Activated T-cell treated with anti-CD3 and anti-CD28 coated beads, Interleukin-2, amount 50 U/mL, for 4 hours (primary cell): ENCODE results near the gene TMA7. TPM values are rescaled to one million over a fixed set of nuclear protein-coding genes. Genes with fewer than 3 reads are reported as not detected.
"Not testable (repeated sequence)": the region's sequence is repeated elsewhere in the genome, so short reads cannot be mapped to it uniquely, and the experiment has no call there.

Source experiments
- ATAC-seq, 2 donors: fragments of 200-7000 bp; cut with Tn5 transposase; one replicate each; pipeline ENCODE4 v1.10.0; 2021
- DNase-seq: peaks from one replicate; pipeline ENCODE4 v3.0.0-alpha.2; 2020
- H3K27me3 Mint-ChIP-seq: one replicate; pipeline ENCODE4 v1.8.0; 2021; ENCODE audit warnings: low read depth, mixed read lengths
- H3K36me3 Mint-ChIP-seq: one replicate; pipeline ENCODE4 v1.8.0; 2022; ENCODE audit warnings: mixed read lengths; ENCODE audit not compliant: insufficient read depth
- H3K4me1 Mint-ChIP-seq: one replicate; pipeline ENCODE4 v1.8.0; 2021; ENCODE audit warnings: low read depth, mixed read lengths
- H3K4me3 Mint-ChIP-seq: one replicate; pipeline ENCODE4 v1.8.0; 2021; ENCODE audit warnings: mild to moderate bottlenecking, moderate library complexity, mixed read lengths
- H3K9me3 Mint-ChIP-seq: one replicate; pipeline ENCODE4 v1.8.0; 2021; ENCODE audit warnings: mixed read lengths
- total RNA-seq, 3 donors: library from RNA; stranded (reverse); gene quantifications; one replicate each; pipeline ENCODE4 v1.2.1, GENCODE V29; 2021

Gene TMA7
- total RNA-seq, 3 donors from 2014 or later = 306 to 337 (median 326) TPM

- Mint-ChIP-seq H3K36me3 (peaks cover 20% of the 10 kb centered on the region), H3K27me3 (no peaks in the 10 kb centered on the region), H3K4me3 (no peak overlapping the region), H3K9me3 (no peaks in the 10 kb centered on the region), H3K4me1 (peaks cover 5% of the 10 kb centered on the region)
- no peak for DNase-seq
- ATAC-seq = no peak
Observed at GRCh38 chr3:48459331-48459730, 19.3 kb downstream of the TMA7 start.

GRCh38 chr3:48459773-48460516, 19.9 kb downstream of the TMA7 start:
- peaks cover 15% of the 10 kb centered on the region for H3K36me3 Mint-ChIP-seq
- H3K4me3 Mint-ChIP-seq = no peak overlapping the region
- ATAC-seq (no peak), DNase-seq (no peak)
- H3K4me1 Mint-ChIP-seq = peaks cover 5% of the 10 kb centered on the region
- no peaks in the 10 kb centered on the region for H3K9me3 Mint-ChIP-seq
- H3K27me3 Mint-ChIP-seq = no peaks in the 10 kb centered on the region

GRCh38 chr3:48460517-48460902, 20.5 kb downstream of the TMA7 start:
- no peaks in the 10 kb centered on the region for H3K9me3 Mint-ChIP-seq

GRCh38 chr3:48461767-48462166, 21.7 kb downstream of the TMA7 start:
- H3K27me3 Mint-ChIP-seq, ATAC-seq, DNase-seq, H3K4me3 Mint-ChIP-seq, H3K9me3 Mint-ChIP-seq: not testable (repeated sequence)
- H3K36me3 Mint-ChIP-seq = peaks cover 13% of the 10 kb centered on the region
- peaks cover 15% of the 10 kb centered on the region for H3K4me1 Mint-ChIP-seq

More at GRCh38 chr3:48460517-48460902, 20.5 kb downstream of the TMA7 start:
- Mint-ChIP-seq H3K4me3 (no peak overlapping the region), H3K36me3 (peaks cover 11% of the 10 kb centered on the region), H3K4me1 (peaks cover 9% of the 10 kb centered on the region), H3K27me3 (no peaks in the 10 kb centered on the region)
- DNase-seq (no peak), ATAC-seq (no peak)

- Mint-ChIP-seq H3K4me1 (peaks cover 33% of the 10 kb centered on the region), H3K27me3 (no peaks in the 10 kb centered on the region), H3K9me3 (no peaks in the 10 kb centered on the region), H3K4me3 (no peak overlapping the region), H3K36me3 (peaks cover 23% of the 10 kb centered on the region)
- ATAC-seq (no peak), DNase-seq (no peak)
Observed at GRCh38 chr3:48463703-48464102, 23.6 kb downstream of the TMA7 start.

- peaks cover 44% of the 10 kb centered on the region for H3K4me1 Mint-ChIP-seq
- H3K27me3 Mint-ChIP-seq = no peaks in the 10 kb centered on the region
- ATAC-seq (no peak), DNase-seq (no peak)
- peaks cover 27% of the 10 kb centered on the region for H3K36me3 Mint-ChIP-seq
- H3K4me3 Mint-ChIP-seq = peak overlapping the region; percentile 92
- H3K9me3 Mint-ChIP-seq = no peaks in the 10 kb centered on the region
Observed at GRCh38 chr3:48464713-48465221, 24.7 kb downstream of the TMA7 start.

GRCh38 chr3:48465237-48465530, 25.1 kb downstream of the TMA7 start:
- Mint-ChIP-seq H3K9me3 (no peaks in the 10 kb centered on the region), H3K4me1 (peaks cover 48% of the 10 kb centered on the region), H3K36me3 (peaks cover 26% of the 10 kb centered on the region), H3K27me3 (no peaks in the 10 kb centered on the region), H3K4me3 (peak overlapping the region; percentile 92)
- DNase-seq (no peak), ATAC-seq (no peak)

- Mint-ChIP-seq H3K4me1 (peaks cover 50% of the 10 kb centered on the region), H3K27me3 (no peaks in the 10 kb centered on the region), H3K4me3 (peak overlapping the region; percentile 92), H3K9me3 (no peaks in the 10 kb centered on the region), H3K36me3 (peaks cover 24% of the 10 kb centered on the region)
- DNase-seq (peak; percentile 73), ATAC-seq (peak; percentile 92 to 94)
Observed at GRCh38 chr3:48465531-48466378, 25.7 kb downstream of the TMA7 start.

GRCh38 chr3:48466386-48467109, 26.5 kb downstream of the TMA7 start:
- Mint-ChIP-seq H3K4me3 (peak overlapping the region; percentile 92), H3K4me1 (peaks cover 51% of the 10 kb centered on the region), H3K9me3 (no peaks in the 10 kb centered on the region), H3K27me3 (no peaks in the 10 kb centered on the region), H3K36me3 (peaks cover 22% of the 10 kb centered on the region)
- ATAC-seq (peak; percentile 24 to 46), DNase-seq (no peak)

GRCh38 chr3:48467110-48467454, 27.0 kb downstream of the TMA7 start:
- Mint-ChIP-seq H3K9me3 (no peaks in the 10 kb centered on the region), H3K4me3 (peak overlapping the region; percentile 92), H3K36me3 (peaks cover 22% of the 10 kb centered on the region), H3K27me3 (no peaks in the 10 kb centered on the region), H3K4me1 (peaks cover 51% of the 10 kb centered on the region)
- ATAC-seq (no peak), DNase-seq (no peak)

- peak overlapping the region; percentile 92 for H3K4me3 Mint-ChIP-seq
- DNase-seq = no peak
- peaks cover 52% of the 10 kb centered on the region for H3K4me1 Mint-ChIP-seq
Observed at GRCh38 chr3:48467473-48468267, 27.6 kb downstream of the TMA7 start.

GRCh38 chr3:48468329-48468731, 28.3 kb downstream of the TMA7 start:
- peaks cover 58% of the 10 kb centered on the region for H3K4me1 Mint-ChIP-seq
- H3K4me3 Mint-ChIP-seq = peak overlapping the region; percentile 92
- DNase-seq (no peak), ATAC-seq (no peak)
- peaks cover 22% of the 10 kb centered on the region for H3K36me3 Mint-ChIP-seq
- no peaks in the 10 kb centered on the region for H3K9me3 Mint-ChIP-seq
- no peaks in the 10 kb centered on the region for H3K27me3 Mint-ChIP-seq

More at GRCh38 chr3:48467473-48468267, 27.6 kb downstream of the TMA7 start:
- peaks cover 22% of the 10 kb centered on the region for H3K36me3 Mint-ChIP-seq
- no peaks in the 10 kb centered on the region for H3K9me3 Mint-ChIP-seq
- H3K27me3 Mint-ChIP-seq = no peaks in the 10 kb centered on the region
- no peak for ATAC-seq

GRCh38 chr3:48469046-48469915, 29.2 kb downstream of the TMA7 start:
- Mint-ChIP-seq H3K27me3 (no peaks in the 10 kb centered on the region), H3K9me3 (no peaks in the 10 kb centered on the region)

More at GRCh38 chr3:48469046-48469915, 29.2 kb downstream of the TMA7 start:
- H3K4me1 Mint-ChIP-seq = peaks cover 63% of the 10 kb centered on the region
- peak overlapping the region; percentile 54 for H3K4me3 Mint-ChIP-seq
- H3K36me3 Mint-ChIP-seq = peaks cover 22% of the 10 kb centered on the region
- ATAC-seq (no peak), DNase-seq (no peak)
